ENCODE measurements around the gene NAA80. TPM values are rescaled to one million over a fixed set of nuclear protein-coding genes. Genes with fewer than 3 reads are reported as not detected.

Gene NAA80
- total and polyA plus RNA-seq, 2 of the 8 experiments (the other 6 are each of a cell fraction or from before 2014, with no cell fraction given): 11.3 to 16.7 TPM

DNA sequence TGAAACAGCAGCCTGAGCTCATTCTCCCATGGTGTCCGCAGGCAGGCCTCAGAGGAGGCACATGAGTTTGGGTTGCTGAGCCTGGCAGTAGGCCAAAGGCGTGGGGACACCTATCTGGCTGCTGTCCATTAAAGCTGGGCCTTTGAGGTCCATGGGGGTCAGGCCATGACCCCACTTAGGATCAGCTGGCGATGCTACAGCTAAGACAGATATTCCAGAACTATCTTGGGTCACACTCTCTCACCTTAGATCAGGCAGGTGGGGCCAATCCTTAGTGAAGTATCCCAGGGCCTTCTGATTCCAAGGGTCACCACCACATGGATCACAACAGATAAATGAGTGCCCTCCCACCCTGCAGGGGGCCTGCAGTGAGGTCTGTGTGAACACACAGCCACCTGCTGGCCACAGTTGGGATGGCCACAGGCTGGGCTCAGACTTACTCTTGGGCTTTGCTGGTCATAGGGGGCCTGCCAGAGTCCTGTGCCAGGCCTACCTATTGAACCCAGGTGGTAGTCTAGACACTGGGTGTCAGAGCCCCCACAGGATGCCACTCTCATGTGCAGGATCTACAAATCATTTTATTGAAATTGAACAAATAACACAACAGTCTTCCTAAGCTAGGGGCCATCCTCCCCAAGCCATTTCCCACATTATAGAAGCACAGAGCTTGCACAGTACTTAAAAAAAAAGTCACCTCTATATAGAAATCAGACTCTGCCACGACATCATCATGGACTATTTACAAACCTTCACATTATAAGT is 25.3 kb upstream of the NAA80 start:
- ChIA-PET CTCF (ENCODE audit: partially characterized antibody) (interaction anchor here (0.7 to 7.5 kb wide), 26 partner anchors 9 to 184 kb away, joined by 3 to 75 read pairs (median 4); partner anchors contain the start of genes HYAL1, IFRD2 and LSMEM2), POLR2A (ENCODE audit: partially characterized antibody) (interaction anchor here (1.1 to 12.6 kb wide), 8 partner anchors 9 to 49 kb away, joined by 3 to 149 read pairs (median 7); partner anchors contain the start of genes HYAL1, HYAL3, IFRD2 and NAA80)
- DNase-seq (ENCODE audit: low read depth in 1 of 2, low spot score in 2 of 2) (peak in 1 of 2 experiments; percentile 96), FAIRE-seq (peak; percentile 81)
- H3K79me2 ChIP-seq (ENCODE audit: control insufficient read depth in 1 of 2, insufficient read depth in 2 of 2, low read length in 2 of 2): peaks cover 0 to 24% of the 10 kb centered on the region in 2 experiments; a peak in 2 of 4 replicates
- H3K9ac ChIP-seq (replicated peaks in 1 of 4; ENCODE audit: extremely low read depth in 1 of 4, low read depth in 3 of 4, low read length in 3 of 4): no peak overlapping the region
- no peak overlapping the region for H3K23ac ChIP-seq (ENCODE audit: insufficient read length)
- no peak overlapping the region for H3K18ac ChIP-seq (ENCODE audit: extremely low read depth, low read length)
- peak overlapping the region; percentile 48; the same call in 1 of the 2 replicates for H2BK15ac ChIP-seq (ENCODE audit: low read length)
- no peak overlapping the region for H4K91ac ChIP-seq (replicated peaks; ENCODE audit: insufficient read length, low read length)
- no peak overlapping the region for H3K4ac ChIP-seq (replicated peaks; ENCODE audit: insufficient read length, low read depth, low read length)
- peaks cover 4 to 13% (median 12%) of the 10 kb centered on the region in 4 experiments; a peak in 5 of 8 replicates for H3K36me3 ChIP-seq (ENCODE audit: control insufficient read depth in 2 of 4, insufficient read depth in 4 of 4, low read length in 3 of 4)
- no peak overlapping the region for H3K56ac ChIP-seq (replicated peaks; ENCODE audit: insufficient read length, low read depth, low read length)
- H3K27me3 ChIP-seq (replicated peaks in 1 of 4; ENCODE audit: control insufficient read depth in 3 of 4, extremely low read depth in 1 of 4, insufficient read depth in 3 of 4, low read length in 3 of 4): no peaks in the 10 kb centered on the region
- H3K9me3 ChIP-seq (ENCODE audit: insufficient read depth in 2 of 2, low read depth in 1 of 2, low read length in 1 of 2): no peaks in the 10 kb centered on the region
- no peak overlapping the region for H2BK5ac ChIP-seq (ENCODE audit: low read depth, low read length)
- H3K4me3 ChIP-seq (ENCODE audit: extremely low read depth in 1 of 4, insufficient read depth in 2 of 4, low read depth in 3 of 4, low read length in 4 of 4): no peak overlapping the region
- H4K5ac ChIP-seq (ENCODE audit: insufficient read length, low read depth, low read length): no peak overlapping the region
- H3K23me2 ChIP-seq (ENCODE audit: low read depth, low read length): peaks cover 28% of the 10 kb centered on the region
- H3K79me1 ChIP-seq (ENCODE audit: low read depth, low read length): peaks cover 16% of the 10 kb centered on the region
- H2BK12ac ChIP-seq (ENCODE audit: low read depth, low read length): peak overlapping the region; percentile 44; the same call in 1 of the 2 replicates
- H3K14ac ChIP-seq (ENCODE audit: insufficient read length): no peak overlapping the region
- no peak overlapping the region; the same call in 1 of the 2 replicates for H2BK20ac ChIP-seq (ENCODE audit: low read length)
- 57% methylated on average over 4 of the region's 4 CpGs; no CpG with 5 or more reads in 1 of the 2 experiments for WGBS, 2 experiments (ENCODE audit: extremely low coverage in 1 of 2, insufficient coverage in 1 of 2, insufficient read length in 1 of 2, insufficient replicate concordance in 2 of 2, low coverage in 1 of 2, low lambda C conversion rate in 2 of 2, missing lambda C conversion rate in 1 of 2)
- peaks cover 4 to 12% of the 10 kb centered on the region in 2 experiments for H4K20me1 ChIP-seq (replicated peaks in 1 of 2; ENCODE audit: control insufficient read depth in 1 of 2, insufficient read depth in 2 of 2, low read length in 2 of 2)
- H2AFZ ChIP-seq (ENCODE audit: low read length): no peak overlapping the region
- H2AK5ac ChIP-seq (ENCODE audit: low read depth, low read length): no peak overlapping the region
- no peak overlapping the region for H3K27ac ChIP-seq (ENCODE audit: low read depth, low read length)
- peak overlapping the region in 1 of 2 experiments; percentile 21; a peak in 1 of 4 replicates for H3K4me2 ChIP-seq (ENCODE audit: insufficient read depth in 1 of 2, low read depth in 2 of 2, low read length in 2 of 2)
- H3K4me1 ChIP-seq (replicated peaks in 1 of 4; ENCODE audit: control insufficient read depth in 3 of 4, insufficient read depth in 4 of 4, low read length in 3 of 4): peaks cover 0 to 37% (median 22%) of the 10 kb centered on the region in 4 experiments; a peak in 6 of 7 replicates
- no peak overlapping the region for H4K8ac ChIP-seq (ENCODE audit: extremely low read depth, insufficient read depth, low read length)
- H2BK120ac ChIP-seq (replicated peaks; ENCODE audit: low read depth, low read length): no peak overlapping the region
- TF ChIP-seq EZH2 (IDR thresholded peaks at IDR 0.05; ENCODE audit: low read depth, low read length, severe bottlenecking): no peak
- TF ChIP-seq, protein P1, sequence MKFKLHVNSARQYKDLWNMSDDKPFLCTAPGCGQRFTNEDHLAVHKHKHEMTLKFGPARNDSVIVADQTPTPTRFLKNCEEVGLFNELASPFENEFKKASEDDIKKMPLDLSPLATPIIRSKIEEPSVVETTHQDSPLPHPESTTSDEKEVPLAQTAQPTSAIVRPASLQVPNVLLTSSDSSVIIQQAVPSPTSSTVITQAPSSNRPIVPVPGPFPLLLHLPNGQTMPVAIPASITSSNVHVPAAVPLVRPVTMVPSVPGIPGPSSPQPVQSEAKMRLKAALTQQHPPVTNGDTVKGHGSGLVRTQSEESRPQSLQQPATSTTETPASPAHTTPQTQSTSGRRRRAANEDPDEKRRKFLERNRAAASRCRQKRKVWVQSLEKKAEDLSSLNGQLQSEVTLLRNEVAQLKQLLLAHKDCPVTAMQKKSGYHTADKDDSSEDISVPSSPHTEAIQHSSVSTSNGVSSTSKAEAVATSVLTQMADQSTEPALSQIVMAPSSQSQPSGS (IDR thresholded peaks at IDR 0.05; ENCODE audit: low read length): 0 out of 2 replicates have a peak, but pooled peaks have one; percentile 30
- no peak for TF ChIP-seq ZNF274 (IDR thresholded peaks at IDR 0.05; ENCODE audit: borderline replicate concordance, extremely low read depth, low read length)
- no peak for TF ChIP-seq SIRT6 (IDR thresholded peaks at IDR 0.05; ENCODE audit: low read length)
- no peak for TF ChIP-seq RFX5 (IDR thresholded peaks at IDR 0.05; ENCODE audit: borderline replicate concordance, low read depth, low read length)
- peak in 1 of 2 experiments; percentile 58; a peak in 1 of 4 replicates for TF ChIP-seq SIN3A (conservative IDR thresholded peaks at IDR 0.05 in 1 of 2, IDR thresholded peaks at IDR 0.05 in 1 of 2; ENCODE audit: low read depth in 1 of 2, low read length in 2 of 2)
- peak; percentile 80 to 88 for TF ChIP-seq RAD21 (IDR thresholded peaks at IDR 0.05 in 1 of 2, conservative IDR thresholded peaks at IDR 0.05 in 1 of 2; ENCODE audit: low read depth in 2 of 2, low read length in 2 of 2)

Measured in H1 (cell line).